H9 (cell line): Measurements from ENCODE around the gene TRIAP1. TPM values are rescaled to one million over a fixed set of nuclear protein-coding genes. Genes with fewer than 3 reads are reported as not detected.

Experiments
- DNase-seq: peaks from one replicate; pipeline ENCODE4 v3.0.0-alpha.2; 2017
- H2AFZ ChIP-seq: one replicate; pipeline ENCODE4 v1.6.1; 2013; ENCODE audit warnings: mild to moderate bottlenecking, low read length, control low read depth, moderate library complexity
- H2AK5ac ChIP-seq: 2 replicates; pipeline ENCODE4 v1.6.1; 2013; ENCODE audit warnings: low read length, control low read depth, mixed read lengths; ENCODE audit not compliant: insufficient read length
- H2BK120ac ChIP-seq: one replicate; pipeline ENCODE4 v1.6.1; 2013; ENCODE audit warnings: low read depth, mild to moderate bottlenecking, low read length, control low read depth, inconsistent platforms; ENCODE audit not compliant: poor library complexity, severe bottlenecking
- H2BK12ac ChIP-seq: 2 replicates; pipeline ENCODE4 v1.6.1; 2013; ENCODE audit warnings: low read length, control low read depth, mixed read lengths, low read depth; ENCODE audit not compliant: insufficient read length
- H2BK15ac ChIP-seq: 2 replicates; pipeline ENCODE4 v1.6.1; 2013; ENCODE audit warnings: low read depth, low read length, control low read depth
- H2BK20ac ChIP-seq: one replicate; pipeline ENCODE4 v1.6.1; 2013; ENCODE audit warnings: low read depth, mild to moderate bottlenecking, low read length, control low read depth, inconsistent platforms; ENCODE audit not compliant: poor library complexity, severe bottlenecking
- H2BK5ac ChIP-seq: 2 replicates; pipeline ENCODE4 v1.6.1; 2013; ENCODE audit warnings: low read length, control low read depth, mixed read lengths; ENCODE audit not compliant: insufficient read length
- H3K14ac ChIP-seq: 2 replicates; pipeline ENCODE4 v1.6.1; 2013; ENCODE audit warnings: low read length, control low read depth; ENCODE audit not compliant: insufficient read depth
- H3K18ac ChIP-seq: 2 replicates; pipeline ENCODE4 v1.6.1; 2013; ENCODE audit warnings: low read depth, mild to moderate bottlenecking, mixed read lengths, low read length, control low read depth; ENCODE audit not compliant: insufficient read length
- H3K23ac ChIP-seq: 2 replicates; pipeline ENCODE4 v1.6.1; 2013; ENCODE audit warnings: low read length, control low read depth, mixed read lengths, low read depth; ENCODE audit not compliant: insufficient read length
- H3K23me2 ChIP-seq: 2 replicates; pipeline ENCODE4 v1.6.1; 2013; ENCODE audit warnings: low read depth, mild to moderate bottlenecking, mixed read lengths, low read length, control low read depth; ENCODE audit not compliant: insufficient read length, poor library complexity, severe bottlenecking
- H3K27ac ChIP-seq: 2 replicates; pipeline ENCODE4 v1.5.1; 2013; ENCODE audit warnings: low read length, control low read depth, mixed read lengths, low read depth; ENCODE audit not compliant: insufficient read length
- H3K27me3 ChIP-seq: 2 replicates; pipeline ENCODE4 v1.6.1; 2013; ENCODE audit warnings: low read length, control low read depth, inconsistent platforms; ENCODE audit not compliant: insufficient read depth
- H3K4ac ChIP-seq: 2 replicates; pipeline ENCODE4 v1.6.1; 2013; ENCODE audit warnings: low read depth, mild to moderate bottlenecking, control low read depth, inconsistent platforms, low read length, moderate library complexity
- H3K4me1 ChIP-seq: 2 replicates; pipeline ENCODE4 v1.6.1; 2013; ENCODE audit warnings: low read length, control low read depth, inconsistent platforms; ENCODE audit not compliant: insufficient read depth
- H3K4me2 ChIP-seq: 2 replicates; pipeline ENCODE4 v1.6.1; 2013; ENCODE audit warnings: low read length, control low read depth, mixed read lengths; ENCODE audit not compliant: insufficient read length, insufficient read depth
- H3K56ac ChIP-seq: 2 replicates; pipeline ENCODE4 v1.6.1; 2013; ENCODE audit warnings: low read depth, mild to moderate bottlenecking, mixed read lengths, low read length, control low read depth; ENCODE audit not compliant: insufficient read length
- H3K79me1 ChIP-seq: 2 replicates; pipeline ENCODE4 v1.6.1; 2013; ENCODE audit warnings: low read depth, mild to moderate bottlenecking, moderate library complexity, low read length, control low read depth, inconsistent platforms; ENCODE audit not compliant: insufficient read depth, poor library complexity, severe bottlenecking
- H3K79me2 ChIP-seq: 2 replicates; pipeline ENCODE4 v1.6.1; 2013; ENCODE audit warnings: low read length, control low read depth, inconsistent platforms; ENCODE audit not compliant: insufficient read depth
- H3K9ac ChIP-seq: 2 replicates; pipeline ENCODE4 v1.6.1; 2013; ENCODE audit warnings: low read length, control low read depth, mixed read lengths; ENCODE audit not compliant: insufficient read length; ENCODE audit errors: extremely low read depth
- H3K9me3 ChIP-seq: one replicate; pipeline ENCODE4 v1.6.1; 2013; ENCODE audit warnings: low read depth, low read length, inconsistent platforms; ENCODE audit not compliant: control insufficient read depth
- H3T11ph ChIP-seq: one replicate; pipeline ENCODE4 v1.6.1; 2013; ENCODE audit warnings: mild to moderate bottlenecking, low read length, control low read depth, inconsistent platforms
- H4K20me1 ChIP-seq: one replicate; pipeline ENCODE4 v1.6.1; 2013; ENCODE audit not compliant: control insufficient read depth, insufficient read length, insufficient read depth
- H4K5ac ChIP-seq: 2 replicates; pipeline ENCODE4 v1.6.1; 2013; ENCODE audit warnings: low read depth, mild to moderate bottlenecking, mixed read lengths, low read length, control low read depth; ENCODE audit not compliant: insufficient read length
- H4K8ac ChIP-seq: replicated peaks from 2 replicates; pipeline ENCODE4 v1.6.1; 2013; ENCODE audit warnings: low read length, control low read depth, mixed read lengths, low read depth; ENCODE audit not compliant: insufficient read length
- H4K91ac ChIP-seq: 2 replicates; pipeline ENCODE4 v1.6.1; 2013; ENCODE audit warnings: low read depth, mild to moderate bottlenecking, moderate library complexity, mixed read lengths, low read length, control low read depth; ENCODE audit not compliant: insufficient read length
- H3K27ac Mint-ChIP-seq, 3 experiments: 2 replicates in 2 of 3; 3 replicates in 1 of 3; pipeline ENCODE4 v1.8.0; 2020 to 2021; ENCODE audit warnings: mixed read lengths in 3 of 3, mild to moderate bottlenecking in 1 of 3, moderate library complexity in 1 of 3
- H3K27me3 Mint-ChIP-seq: 2 replicates; pipeline ENCODE4 v1.8.0; 2021; ENCODE audit warnings: low read depth, mild to moderate bottlenecking, moderate library complexity, mixed read lengths
- H3K36me3 Mint-ChIP-seq, 3 experiments: 2 replicates in 2 of 3; 3 replicates in 1 of 3; pipeline ENCODE4 v1.8.0; 2020 to 2021; ENCODE audit warnings: low read depth in 3 of 3, mixed read lengths in 3 of 3; ENCODE audit not compliant: insufficient read depth in 1 of 3
- H3K4me1 Mint-ChIP-seq, 2 experiments: 2 replicates each; pipeline ENCODE4 v1.8.0; 2020; ENCODE audit warnings: mixed read lengths in 2 of 2
- H3K4me3 Mint-ChIP-seq, 2 experiments: 2 replicates in 1 of 2; 3 replicates in 1 of 2; pipeline ENCODE4 v1.8.0; 2020 to 2021; ENCODE audit warnings: mild to moderate bottlenecking in 2 of 2, mixed read lengths in 2 of 2, moderate library complexity in 1 of 2
- H3K9me3 Mint-ChIP-seq, 2 experiments: 2 replicates in 1 of 2; 3 replicates in 1 of 2; pipeline ENCODE4 v1.8.0; 2020; ENCODE audit warnings: mild to moderate bottlenecking in 2 of 2, mixed read lengths in 2 of 2, moderate library complexity in 1 of 2
- CTCF ChIP-seq: fragments of 200-600 bp; sonication (generic); conservative IDR thresholded peaks from 3 replicates; pipeline ENCODE4 v1.8.0; 2021; ENCODE audit warnings: antibody characterized with exemption, mild to moderate bottlenecking
- WGBS: extraction: QIAGEN DNeasy Blood & Tissue Kit; methylation state at CpG from one replicate; pipeline ENCODE4 v1.1.7; 2013; ENCODE audit warnings: missing lambda C conversion rate, low lambda C conversion rate, mixed read lengths; ENCODE audit not compliant: insufficient read length; ENCODE audit errors: extremely low coverage; 5-methylcytosine and 5-hydroxymethylcytosine counted together
- total RNA-seq: library from RNA; stranded (reverse); gene quantifications from 2 replicates; pipeline ENCODE4 v1.2.1, GENCODE V29; 2021

Gene TRIAP1
- total RNA-seq, 1 experiment from 2014 or later = 70.4 TPM

GRCh38 chr12:120468821-120469449 is 22.8 kb upstream of the TRIAP1 start:
- H3K27me3 ChIP-seq = no peaks in the 10 kb centered on the region
- peak overlapping the region; percentile 99 for H3K14ac ChIP-seq
- Mint-ChIP-seq H3K27me3 (no peaks in the 10 kb centered on the region), H3K36me3 (peaks cover 25 to 40% (median 33%) of the 10 kb centered on the region in 3 experiments), H3K9me3 (no peaks in the 10 kb centered on the region), H3K27ac (peak overlapping the region; percentile 52 to 92 (median 66); a peak in 3 of 7 replicates), H3K4me3 (peak overlapping the region; percentile 92 to 94), H3K4me1 (peaks cover 20 to 26% of the 10 kb centered on the region in 2 experiments)
- H3K56ac ChIP-seq = no peak overlapping the region
- WGBS = no CpG with 5 or more reads among the region's 57 CpGs
- H4K8ac ChIP-seq = no peak overlapping the region
- no peak overlapping the region for H3T11ph ChIP-seq
- H3K4me1 ChIP-seq = no peaks in the 10 kb centered on the region
- H4K5ac ChIP-seq = no peak overlapping the region
- no peak overlapping the region for H2BK20ac ChIP-seq
- no peak overlapping the region for H2AFZ ChIP-seq
- peaks cover 7% of the 10 kb centered on the region for H3K23me2 ChIP-seq
- H3K9me3 ChIP-seq = no peaks in the 10 kb centered on the region
- no peak overlapping the region for H3K27ac ChIP-seq
- peak overlapping the region; percentile 90 for H3K9ac ChIP-seq
- no peak overlapping the region for H3K23ac ChIP-seq
- no peak overlapping the region for H2BK120ac ChIP-seq
- no peak overlapping the region for H2BK12ac ChIP-seq
- H2AK5ac ChIP-seq = no peak overlapping the region
- peak overlapping the region; percentile 93 for H3K18ac ChIP-seq
- H2BK5ac ChIP-seq = peak overlapping the region; percentile 95
- H4K91ac ChIP-seq = no peak overlapping the region
- DNase-seq = no peak
- no peaks in the 10 kb centered on the region for H4K20me1 ChIP-seq
- peaks cover 11% of the 10 kb centered on the region; the same call in 1 of the 2 replicates for H3K79me2 ChIP-seq
- H3K4ac ChIP-seq = no peak overlapping the region
- H2BK15ac ChIP-seq = no peak overlapping the region
- TF ChIP-seq CTCF = no peak
- H3K79me1 ChIP-seq = peaks cover 3% of the 10 kb centered on the region
- peak overlapping the region; percentile 74 for H3K4me2 ChIP-seq
